Peyer's patch (tissue), 4 donors: ENCODE results near the gene WBP1L.

ENCODE experiments used
- CTCF ChIP-seq, 6 experiments: fragments of 450-650 bp in 4 of 6; fragments of 200-600 bp in 2 of 6; sonication (generic) in 1 of 6; IDR thresholded peaks; one replicate each; pipeline ENCODE4 v1.5.1; 2017 to 2019; ENCODE audit warnings: antibody characterized with exemption in 6 of 6, mild to moderate bottlenecking in 3 of 6, moderate library complexity in 1 of 6
- POLR2A ChIP-seq, 2 donors: fragments of 450-650 bp; IDR thresholded peaks; one replicate each; pipeline ENCODE4 v1.5.1; 2017; ENCODE audit warnings: antibody characterized with exemption in 2 of 2, mild to moderate bottlenecking in 2 of 2, moderate library complexity in 2 of 2

- TF ChIP-seq CTCF (IDR thresholded peaks at IDR 0.05) (no peak), POLR2A (IDR thresholded peaks at IDR 0.05) (peak in 1 of 2 donors; percentile 15)
These were observed 33.2 kb downstream of the WBP1L start for GRCh38 chr10:102776779-102777456.
